ENCODE data around the gene WNK2.

WNK2 gene

DNA sequence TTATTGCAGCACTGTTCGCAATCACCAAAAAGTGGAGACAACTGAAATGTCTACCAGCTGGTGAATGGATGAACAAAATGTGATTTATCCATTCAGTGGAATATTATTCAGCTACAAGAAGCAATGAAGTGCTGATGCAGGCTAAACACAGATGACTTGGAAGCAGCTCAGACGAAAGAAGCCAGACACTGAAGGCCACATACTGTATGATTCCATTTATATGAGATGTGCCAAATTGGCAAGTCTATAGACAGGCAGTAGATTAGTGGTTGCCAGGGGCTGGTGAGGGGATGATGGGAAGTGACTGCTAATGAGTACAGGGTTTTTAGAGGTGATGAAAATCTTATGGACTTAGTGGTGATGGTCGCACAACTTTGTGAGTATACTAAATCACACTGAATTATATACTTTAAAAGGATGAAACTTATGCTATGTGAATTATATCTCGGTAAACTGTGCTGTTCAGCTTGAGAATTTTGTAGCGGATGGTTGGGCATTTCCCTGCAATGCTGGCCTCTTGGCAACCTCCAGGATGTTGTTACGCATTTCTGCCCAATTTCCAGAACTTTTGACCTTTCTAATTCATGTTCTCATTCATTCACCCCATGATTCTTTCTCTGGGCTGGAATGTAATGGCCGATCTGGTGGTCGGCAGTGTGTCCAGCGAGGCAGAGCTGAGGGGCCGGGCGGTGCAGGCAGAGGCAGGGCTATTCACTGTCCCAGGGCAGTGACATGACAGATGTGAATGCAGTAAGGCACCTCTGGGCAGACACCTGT lies 22.0 kb upstream of the WNK2 start:
- DNase-seq (ENCODE audit: extremely low read depth in 1 of 2, low read depth in 1 of 2): no peak

- DNase-seq (ENCODE audit: extremely low read depth in 1 of 2, low read depth in 1 of 2): no peak
These were observed 19.9 kb upstream of the WNK2 start for GRCh38 chr9:93164085-93164484.

GRCh38 chr9:93166699-93167098 lies 17.2 kb upstream of the WNK2 start:
- no peak for DNase-seq (ENCODE audit: extremely low read depth in 1 of 2, low read depth in 1 of 2)

DNA sequence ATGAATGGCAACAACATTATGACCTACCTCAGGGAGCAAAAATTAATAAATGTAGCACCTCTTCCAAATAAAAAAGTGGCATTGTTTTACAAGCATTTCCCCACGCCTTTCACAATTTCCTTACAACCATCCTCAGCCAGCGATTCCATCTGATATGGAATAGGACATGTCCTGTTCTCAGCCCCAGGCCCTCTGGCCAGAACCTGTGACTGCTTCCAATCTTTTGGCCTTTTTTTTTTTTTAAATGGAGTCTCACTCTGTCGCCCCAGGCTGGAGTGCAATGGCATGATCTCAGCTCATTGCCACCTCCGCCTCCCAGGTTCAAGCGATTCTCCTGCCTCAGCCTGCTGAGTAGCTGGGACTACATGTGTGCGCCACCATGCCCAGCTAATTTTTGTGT lies 16.8 kb upstream of the WNK2 start:
- no peak for DNase-seq (ENCODE audit: extremely low read depth in 1 of 2, low read depth in 1 of 2)

GRCh38 chr9:93167838-93168237 lies 16.1 kb upstream of the WNK2 start:
- no peak for DNase-seq (ENCODE audit: extremely low read depth in 1 of 2, low read depth in 1 of 2)

DNA sequence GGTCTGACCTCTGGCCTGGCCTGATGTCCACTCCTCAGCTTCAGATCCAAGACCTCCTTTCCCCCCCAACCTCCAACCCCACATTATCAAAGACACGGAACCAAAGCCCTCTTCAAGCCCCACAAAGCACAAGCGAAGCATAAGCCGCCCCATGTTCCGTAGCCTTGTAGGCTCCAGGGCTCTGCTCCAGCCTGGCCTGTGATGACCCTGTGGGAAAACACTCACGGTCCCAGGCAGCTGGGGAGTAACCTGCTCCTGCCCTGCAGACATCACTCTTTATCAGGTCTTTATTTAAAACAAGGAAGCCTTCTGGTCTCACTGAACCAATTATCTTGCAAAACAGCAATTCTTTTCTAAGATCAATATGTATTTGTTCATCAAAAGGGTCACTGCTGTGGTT lies 15.4 kb upstream of the WNK2 start:
- DNase-seq (ENCODE audit: extremely low read depth in 1 of 2, low read depth in 1 of 2): no peak

GRCh38 chr9:93169444-93169843 lies 14.5 kb upstream of the WNK2 start:
- no peak for DNase-seq (ENCODE audit: extremely low read depth in 1 of 2, low read depth in 1 of 2)

DNA sequence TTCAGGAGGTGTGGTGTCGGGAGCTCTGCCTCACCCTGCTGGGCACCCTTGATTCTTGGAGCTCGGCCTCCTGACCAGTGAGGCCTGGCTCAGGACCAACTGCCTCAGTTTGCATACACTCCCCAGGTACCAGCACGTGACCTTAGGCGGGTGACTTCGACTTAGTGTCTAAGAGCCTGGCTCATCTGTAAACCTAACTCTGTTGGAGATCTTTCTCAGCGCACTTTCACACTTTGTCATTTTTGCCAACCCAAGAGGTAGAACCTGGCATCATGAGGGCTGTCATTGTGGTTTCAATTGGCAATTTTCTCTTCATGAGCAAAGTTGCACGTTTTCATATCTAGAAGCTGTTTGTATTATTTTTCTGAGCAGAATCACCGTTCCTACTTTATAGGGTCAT lies 13.4 kb upstream of the WNK2 start:
- DNase-seq (ENCODE audit: extremely low read depth in 1 of 2, low read depth in 1 of 2): no peak

DNA sequence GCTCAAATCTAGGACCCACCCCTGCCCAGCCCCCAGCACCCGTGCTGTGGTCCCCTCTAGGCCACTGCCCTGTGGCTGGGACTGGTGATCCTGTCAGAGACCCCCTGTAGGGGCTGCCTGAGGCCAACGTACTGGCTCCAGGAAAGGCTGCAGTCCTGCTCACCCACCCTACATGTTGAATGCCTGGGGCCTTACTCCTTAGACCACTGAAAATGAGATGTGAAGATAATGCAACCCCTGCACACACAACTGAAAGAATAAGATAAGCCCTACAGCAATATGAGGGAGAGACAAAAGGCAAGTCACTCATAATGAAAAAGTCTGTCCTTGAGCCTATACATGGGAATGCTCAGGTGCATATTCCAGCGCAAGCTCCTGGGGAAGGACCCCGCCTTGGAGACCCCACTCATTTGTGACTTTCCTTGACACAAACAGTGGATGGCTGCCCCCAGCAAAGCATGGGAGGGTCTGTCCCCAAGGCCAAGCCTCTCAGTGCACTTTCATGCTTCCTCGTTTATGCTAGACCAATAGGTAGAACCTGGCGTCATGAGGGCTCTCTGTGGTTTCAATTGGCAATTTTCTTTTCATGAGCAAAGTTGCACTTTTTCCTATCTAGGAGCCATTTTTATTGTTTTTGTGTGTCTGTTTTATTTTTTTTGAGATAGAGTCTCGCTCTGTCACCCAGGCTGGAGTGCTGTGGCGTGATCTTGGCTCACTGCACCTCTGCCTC lies 12.5 kb upstream of the WNK2 start:
- DNase-seq (ENCODE audit: extremely low read depth in 1 of 2, low read depth in 1 of 2): no peak

- DNase-seq (ENCODE audit: extremely low read depth in 1 of 2, low read depth in 1 of 2): no peak
These were observed 11.1 kb upstream of the WNK2 start for GRCh38 chr9:93172666-93173364.

- no peak for DNase-seq (ENCODE audit: extremely low read depth in 1 of 2, low read depth in 1 of 2)
These were observed 10.4 kb upstream of the WNK2 start for GRCh38 chr9:93173365-93174051.

- DNase-seq (ENCODE audit: extremely low read depth in 1 of 2, low read depth in 1 of 2): no peak
These were observed 9.0 kb upstream of the WNK2 start for GRCh38 chr9:93174976-93175375.

DNA sequence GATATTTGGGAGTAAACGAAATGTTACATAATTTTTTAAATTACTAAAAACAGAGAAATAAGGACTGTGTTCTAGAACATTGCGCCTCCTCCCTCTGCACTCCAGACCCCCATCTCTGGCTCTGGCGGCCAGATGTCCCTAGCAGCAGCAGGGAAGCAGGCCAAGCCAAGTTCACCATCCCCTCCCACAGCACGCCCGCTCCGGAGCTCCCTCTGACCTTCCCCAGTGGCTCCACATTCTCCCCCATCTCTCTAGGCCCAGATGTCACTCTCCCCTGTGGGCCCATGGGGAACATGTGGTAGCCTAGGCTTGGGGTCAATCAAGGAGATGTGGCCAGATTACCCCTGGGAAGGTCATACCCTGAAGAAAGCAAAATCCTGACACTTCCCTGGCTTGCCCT lies 6.3 kb upstream of the WNK2 start:
- no peak for DNase-seq (ENCODE audit: extremely low read depth in 1 of 2, low read depth in 1 of 2)

- no peak for DNase-seq (ENCODE audit: extremely low read depth in 1 of 2, low read depth in 1 of 2)
These were observed 4.8 kb upstream of the WNK2 start for GRCh38 chr9:93178851-93179786.

DNA sequence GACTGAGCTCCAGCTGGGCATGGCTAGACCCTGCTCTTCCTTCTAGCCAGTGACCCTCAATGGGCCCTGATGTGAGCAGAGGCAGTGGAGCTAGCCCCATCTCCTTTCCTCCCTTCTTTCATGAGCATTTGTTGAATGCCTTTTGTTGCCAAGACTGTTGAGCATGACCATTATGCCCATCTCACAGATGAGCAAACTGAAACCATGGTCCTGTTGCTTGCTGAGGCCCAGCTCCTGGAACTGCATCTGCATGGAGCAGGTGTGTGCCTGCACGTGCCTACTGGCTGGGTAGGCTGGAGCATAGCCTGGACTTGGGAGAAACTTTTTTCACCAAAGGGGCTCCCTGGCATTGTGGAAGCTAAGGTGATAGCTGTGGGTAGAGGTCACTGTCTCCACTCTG lies 3.0 kb upstream of the WNK2 start:
- DNase-seq (ENCODE audit: extremely low read depth in 1 of 2, low read depth in 1 of 2): no peak

GRCh38 chr9:93181672-93182435 lies 2.1 kb upstream of the WNK2 start:
- no peak for DNase-seq (ENCODE audit: extremely low read depth in 1 of 2, low read depth in 1 of 2)

- no peak for DNase-seq (ENCODE audit: extremely low read depth in 1 of 2, low read depth in 1 of 2)
These were observed 1.4 kb upstream of the WNK2 start for GRCh38 chr9:93182572-93182971.

- no peak for DNase-seq (ENCODE audit: extremely low read depth in 1 of 2, low read depth in 1 of 2)
These were observed 742 bp upstream of the WNK2 start for GRCh38 chr9:93183131-93183662.

All from activated CD8-positive, alpha-beta memory T cell treated with anti-CD3 and anti-CD28 coated beads for 1 hour (primary cell).